COLO829 (cell line): ENCODE results near the gene SLC25A52.
"Not testable (repeated sequence)": the region's sequence is repeated elsewhere in the genome, so short reads cannot be mapped to it uniquely, and the experiment has no call there.

Experiments used
- DNase-seq: peaks from one replicate; pipeline ENCODE4 v3.0.0; 2012; ENCODE audit warnings: low spot score

Gene SLC25A52

GRCh38 chr18:31760695-31761094 lies at the start of gene SLC25A52:
TSS of gene SLC25A52 (minus strand) at chr18:31760880. CDS start at chr18:31760661, 219 bp downstream.
- no peak for DNase-seq

GRCh38 chr18:31809049-31809448 lies 48.4 kb upstream of the SLC25A52 start:
- DNase-seq, result not testable (repeated sequence)

- DNase-seq, result no peak
Measured at GRCh38 chr18:31801078-31801477, 40.4 kb upstream of the SLC25A52 start.

- not testable (repeated sequence) for DNase-seq
Measured at GRCh38 chr18:31799257-31799656, 38.6 kb upstream of the SLC25A52 start.

- no peak for DNase-seq
Measured at GRCh38 chr18:31798399-31798798, 37.7 kb upstream of the SLC25A52 start.

GRCh38 chr18:31795747-31796146 lies 35.1 kb upstream of the SLC25A52 start:
- no peak for DNase-seq

GRCh38 chr18:31793531-31793930 lies 32.9 kb upstream of the SLC25A52 start:
- no peak for DNase-seq

- no peak for DNase-seq
Measured at GRCh38 chr18:31792580-31792911, 31.9 kb upstream of the SLC25A52 start.

- DNase-seq, result no peak
Measured at GRCh38 chr18:31791817-31792579, 31.3 kb upstream of the SLC25A52 start.

GRCh38 chr18:31789409-31789808 lies 28.7 kb upstream of the SLC25A52 start:
- DNase-seq, result no peak

GRCh38 chr18:31783059-31783458 lies 22.4 kb upstream of the SLC25A52 start:
- no peak for DNase-seq

GRCh38 chr18:31778391-31778950 lies 17.8 kb upstream of the SLC25A52 start:
- DNase-seq, result no peak

- no peak for DNase-seq
Measured at GRCh38 chr18:31776093-31776492, 15.4 kb upstream of the SLC25A52 start.

GRCh38 chr18:31774962-31775361 lies 14.3 kb upstream of the SLC25A52 start:
- DNase-seq, result no peak

GRCh38 chr18:31774477-31774785 lies 13.8 kb upstream of the SLC25A52 start:
- no peak for DNase-seq

GRCh38 chr18:31773774-31774476 lies 13.2 kb upstream of the SLC25A52 start:
- no peak for DNase-seq

GRCh38 chr18:31772699-31773098 lies 12.0 kb upstream of the SLC25A52 start:
- DNase-seq, result no peak

GRCh38 chr18:31750273-31750672 lies 10.4 kb downstream of the SLC25A52 start:
- no peak for DNase-seq

- DNase-seq, result no peak
Measured at GRCh38 chr18:31746396-31746795, 14.3 kb downstream of the SLC25A52 start.

GRCh38 chr18:31744321-31745067 lies 16.2 kb downstream of the SLC25A52 start:
- no peak for DNase-seq

GRCh38 chr18:31743600-31743999 lies 17.1 kb downstream of the SLC25A52 start:
- DNase-seq, result not testable (repeated sequence)

GRCh38 chr18:31741097-31741735 lies 19.5 kb downstream of the SLC25A52 start:
- peak; percentile 34 for DNase-seq
